HEK293 (cell line): ENCODE results near the gene TNFRSF18.
A peak's percentile ranks its signal among the peaks of the same experiment; 100 is the strongest.

Experiments
- CTCF ChIA-PET: fragments of 350-600 bp; formaldehyde crosslinking; extraction: SDS; loops from one replicate; lab custom pipeline; 2021; ENCODE audit warnings: antibody characterized with exemption; lab: Yijun Ruan, JAX
- POLR2A ChIA-PET: fragments of 300-600 bp; formaldehyde crosslinking; extraction: SDS; loops from one replicate; lab custom pipeline; 2020; ENCODE audit warnings: antibody characterized with exemption, inconsistent platforms; lab: Yijun Ruan, JAX
- H3K27ac ChIP-seq: fragments of 200-500 bp; sonication (Bioruptor generic); 2 replicates; pipeline ENCODE4 v1.5.1; 2014; ENCODE audit warnings: low read depth, low read length, control low read depth, inconsistent platforms; ENCODE audit errors: extremely low read depth
- H3K36me3 ChIP-seq, 2 experiments: fragments of 200-500 bp in 1 of 2; sonication (Bioruptor generic) in 1 of 2; 1 replicate in 1 of 2; 2 replicates in 1 of 2; pipeline ENCODE4 v1.5.1; 2014 to 2017; ENCODE audit warnings: inconsistent platforms in 2 of 2, low read length in 2 of 2; ENCODE audit not compliant: control insufficient read depth in 2 of 2, insufficient read depth in 1 of 2
- H3K4me1 ChIP-seq: fragments of 200-500 bp; sonication (Bioruptor generic); 2 replicates; pipeline ENCODE4 v1.5.1; 2014; ENCODE audit warnings: mild to moderate bottlenecking, low read length, inconsistent platforms; ENCODE audit not compliant: control insufficient read depth, insufficient read depth
- H3K4me3 ChIP-seq: 2 replicates; pipeline ENCODE4 v1.5.1; 2011; ENCODE audit warnings: low read depth, mild to moderate bottlenecking, control low read depth, low read length, moderate library complexity
- H3K9me3 ChIP-seq: fragments of 200-500 bp; sonication (Bioruptor generic); 2 replicates; pipeline ENCODE4 v1.5.1; 2014; ENCODE audit warnings: low read depth, low read length, inconsistent platforms; ENCODE audit not compliant: control insufficient read depth, insufficient read depth
- BCL11B ChIP-seq: fragments of 450-650 bp; formaldehyde crosslinking; IDR thresholded peaks from 2 replicates; pipeline ENCODE4 v1.5.1; 2016; ENCODE audit warnings: low read depth, missing biosample characterization, missing genetic modification characterization
- GFI1B ChIP-seq: fragments of 450-650 bp; formaldehyde crosslinking; IDR thresholded peaks from 2 replicates; pipeline ENCODE4 v1.5.1; 2016; ENCODE audit warnings: missing biosample characterization, missing genetic modification characterization
- GLIS1 ChIP-seq: fragments of 450-650 bp; formaldehyde crosslinking; IDR thresholded peaks from 2 replicates; pipeline ENCODE4 v1.5.1; 2016; ENCODE audit warnings: missing biosample characterization, missing genetic modification characterization
- GLIS2 ChIP-seq: fragments of 450-650 bp; formaldehyde crosslinking; IDR thresholded peaks from 2 replicates; pipeline ENCODE4 v1.5.1; 2016; ENCODE audit warnings: missing biosample characterization, missing genetic modification characterization
- ZBTB48 ChIP-seq: fragments of 450-650 bp; formaldehyde crosslinking; IDR thresholded peaks from 2 replicates; pipeline ENCODE4 v1.5.1; 2016; ENCODE audit warnings: missing biosample characterization, missing genetic modification characterization
- ZIC2 ChIP-seq: fragments of 450-650 bp; formaldehyde crosslinking; IDR thresholded peaks from 2 replicates; pipeline ENCODE4 v1.5.1; 2016; ENCODE audit warnings: missing biosample characterization, missing genetic modification characterization
- ZNF335 ChIP-seq: fragments of 450-650 bp; formaldehyde crosslinking; conservative IDR thresholded peaks from 2 replicates; pipeline ENCODE4 v1.5.1; 2016; ENCODE audit warnings: missing biosample characterization, missing genetic modification characterization
- ZNF433 ChIP-seq: fragments of 450-650 bp; formaldehyde crosslinking; IDR thresholded peaks from 2 replicates; pipeline ENCODE4 v1.5.1; 2016; ENCODE audit warnings: missing biosample characterization, missing genetic modification characterization, low read depth
- ZNF514 ChIP-seq: fragments of 450-650 bp; formaldehyde crosslinking; IDR thresholded peaks from 2 replicates; pipeline ENCODE4 v1.5.1; 2016; ENCODE audit warnings: missing biosample characterization, missing genetic modification characterization
- ZNF670 ChIP-seq: fragments of 450-650 bp; formaldehyde crosslinking; IDR thresholded peaks from 2 replicates; pipeline ENCODE4 v1.5.1; 2016; ENCODE audit warnings: missing biosample characterization, missing genetic modification characterization, low read depth
- ZSCAN16 ChIP-seq: fragments of 450-650 bp; formaldehyde crosslinking; IDR thresholded peaks from 2 replicates; pipeline ENCODE4 v1.5.1; 2016; ENCODE audit warnings: missing biosample characterization, missing genetic modification characterization
- TF ChIP-seq, protein P1 (sequence below): fragments of 450-650 bp; formaldehyde crosslinking; IDR thresholded peaks from 2 replicates; pipeline ENCODE4 v1.5.1; 2016; ENCODE audit warnings: missing biosample characterization, missing genetic modification characterization
- TF ChIP-seq, protein P2 (sequence below): fragments of 450-650 bp; formaldehyde crosslinking; IDR thresholded peaks from 2 replicates; pipeline ENCODE4 v1.5.0; 2017; ENCODE audit warnings: missing biosample characterization, missing genetic modification characterization, borderline replicate concordance
- TF ChIP-seq, protein P3 (sequence below): fragments of 450-650 bp; formaldehyde crosslinking; IDR thresholded peaks from 2 replicates; pipeline ENCODE4 v1.5.1; 2016; ENCODE audit warnings: missing biosample characterization, missing genetic modification characterization

TNFRSF18 gene

DNA sequence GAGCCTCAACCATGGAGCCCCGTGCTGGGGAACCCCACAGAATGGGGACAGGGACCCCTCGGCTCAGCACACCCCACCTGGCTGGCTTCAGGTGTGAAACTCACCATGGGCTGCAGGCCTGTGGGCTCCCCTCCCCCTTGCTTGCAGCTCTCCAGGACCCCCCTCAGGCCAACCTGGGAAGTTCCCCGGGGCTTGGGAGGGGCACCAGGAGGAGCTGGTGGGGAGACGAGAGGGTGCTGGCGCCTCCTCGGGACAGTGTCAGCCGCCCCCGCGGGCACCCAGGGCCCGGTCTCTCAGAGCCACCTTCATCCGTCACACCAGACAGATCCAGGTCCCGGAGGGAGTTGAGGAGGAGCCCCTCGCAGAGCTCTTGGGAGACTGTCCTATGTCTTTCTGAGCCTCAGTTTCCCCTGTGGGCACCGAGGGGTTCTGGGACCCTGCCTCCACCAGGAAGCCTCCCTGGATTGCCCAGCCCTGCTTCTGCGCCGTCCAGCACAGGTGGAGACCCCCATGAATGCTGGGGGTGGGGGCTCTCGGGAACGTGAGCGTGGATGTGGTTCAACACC lies 657 bp upstream of the TNFRSF18 start:
- TF ChIP-seq ZNF670 (tag by site-specific recombination) (no peak), ZBTB48 (tag by site-specific recombination) (no peak), ZNF514 (tag by site-specific recombination) (no peak), GLIS2 (tag by site-specific recombination) (peak; percentile 69; the same call in 1 of the 2 replicates), GLIS1 (peak; percentile 24; the same call in 1 of the 2 replicates), ZNF433 (tag by site-specific recombination) (no peak), ZNF335 (tag by site-specific recombination) (no peak)
- TF ChIP-seq, protein P1, sequence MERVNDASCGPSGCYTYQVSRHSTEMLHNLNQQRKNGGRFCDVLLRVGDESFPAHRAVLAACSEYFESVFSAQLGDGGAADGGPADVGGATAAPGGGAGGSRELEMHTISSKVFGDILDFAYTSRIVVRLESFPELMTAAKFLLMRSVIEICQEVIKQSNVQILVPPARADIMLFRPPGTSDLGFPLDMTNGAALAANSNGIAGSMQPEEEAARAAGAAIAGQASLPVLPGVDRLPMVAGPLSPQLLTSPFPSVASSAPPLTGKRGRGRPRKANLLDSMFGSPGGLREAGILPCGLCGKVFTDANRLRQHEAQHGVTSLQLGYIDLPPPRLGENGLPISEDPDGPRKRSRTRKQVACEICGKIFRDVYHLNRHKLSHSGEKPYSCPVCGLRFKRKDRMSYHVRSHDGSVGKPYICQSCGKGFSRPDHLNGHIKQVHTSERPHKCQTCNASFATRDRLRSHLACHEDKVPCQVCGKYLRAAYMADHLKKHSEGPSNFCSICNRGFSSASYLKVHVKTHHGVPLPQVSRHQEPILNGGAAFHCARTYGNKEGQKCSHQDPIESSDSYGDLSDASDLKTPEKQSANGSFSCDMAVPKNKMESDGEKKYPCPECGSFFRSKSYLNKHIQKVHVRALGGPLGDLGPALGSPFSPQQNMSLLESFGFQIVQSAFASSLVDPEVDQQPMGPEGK (tag by site-specific recombination), result 0 out of 2 replicates have a peak, but pooled peaks have one; percentile 0
- TF ChIP-seq, all 188 proteins: peak for 3
- ChIA-PET POLR2A (interaction anchor here (1.9 kb wide), 1 partner anchor 24 kb away, joined by 5 read pairs; no protein-coding TSS in a partner anchor), CTCF (interaction anchor here (0.5 kb wide), 1 partner anchor 85 kb away, joined by 3 read pairs; no protein-coding TSS in a partner anchor)
- H3K27ac ChIP-seq, result no peak overlapping the region
- H3K4me1 ChIP-seq, result peaks cover 3% of the 10 kb centered on the region; the same call in 1 of the 2 replicates
- no peak overlapping the region for H3K4me3 ChIP-seq
- H3K9me3 ChIP-seq, result no peaks in the 10 kb centered on the region
- H3K36me3 ChIP-seq, result no peaks in the 10 kb centered on the region

DNA sequence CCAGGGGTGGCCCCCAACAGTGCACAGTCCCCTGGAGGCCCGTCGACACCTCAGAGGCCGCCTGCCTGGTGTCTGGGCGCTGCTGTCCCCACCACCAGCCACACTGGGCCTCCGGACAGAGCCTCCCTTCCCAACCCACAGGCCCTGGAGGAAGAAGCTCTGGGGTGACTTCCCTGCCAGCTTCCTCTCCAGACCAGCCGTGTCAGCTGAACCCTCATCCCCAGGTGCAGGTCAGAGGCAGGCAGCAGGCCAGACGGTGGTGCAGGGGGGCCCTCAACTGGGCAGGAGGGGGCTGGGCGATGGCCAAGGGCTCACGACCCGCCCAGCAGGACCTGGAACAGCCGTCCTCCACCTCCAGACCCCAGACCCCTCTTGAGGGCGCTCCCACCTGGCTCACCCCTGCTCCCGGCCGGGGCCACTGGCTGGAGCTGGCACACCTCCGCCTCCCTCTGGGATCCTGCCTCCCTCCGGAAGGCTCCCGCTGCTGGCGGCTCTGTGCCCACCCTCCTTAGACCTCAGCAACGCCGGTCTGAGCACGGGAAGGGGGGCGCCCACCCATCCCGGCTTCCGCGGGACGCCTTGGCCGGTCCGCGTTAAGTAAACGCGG lies 520 bp downstream of the TNFRSF18 start:
- POLR2A ChIA-PET, result interaction anchor here (0.6 kb wide), 1 partner anchor 140 kb away, joined by 3 read pairs; no protein-coding TSS in a partner anchor
- peak; percentile 15; the same call in 1 of the 2 replicates for TF ChIP-seq BCL11B (tag by site-specific recombination)
- TF ChIP-seq ZSCAN16 (tag by site-specific recombination), result no peak
- TF ChIP-seq, protein P2, sequence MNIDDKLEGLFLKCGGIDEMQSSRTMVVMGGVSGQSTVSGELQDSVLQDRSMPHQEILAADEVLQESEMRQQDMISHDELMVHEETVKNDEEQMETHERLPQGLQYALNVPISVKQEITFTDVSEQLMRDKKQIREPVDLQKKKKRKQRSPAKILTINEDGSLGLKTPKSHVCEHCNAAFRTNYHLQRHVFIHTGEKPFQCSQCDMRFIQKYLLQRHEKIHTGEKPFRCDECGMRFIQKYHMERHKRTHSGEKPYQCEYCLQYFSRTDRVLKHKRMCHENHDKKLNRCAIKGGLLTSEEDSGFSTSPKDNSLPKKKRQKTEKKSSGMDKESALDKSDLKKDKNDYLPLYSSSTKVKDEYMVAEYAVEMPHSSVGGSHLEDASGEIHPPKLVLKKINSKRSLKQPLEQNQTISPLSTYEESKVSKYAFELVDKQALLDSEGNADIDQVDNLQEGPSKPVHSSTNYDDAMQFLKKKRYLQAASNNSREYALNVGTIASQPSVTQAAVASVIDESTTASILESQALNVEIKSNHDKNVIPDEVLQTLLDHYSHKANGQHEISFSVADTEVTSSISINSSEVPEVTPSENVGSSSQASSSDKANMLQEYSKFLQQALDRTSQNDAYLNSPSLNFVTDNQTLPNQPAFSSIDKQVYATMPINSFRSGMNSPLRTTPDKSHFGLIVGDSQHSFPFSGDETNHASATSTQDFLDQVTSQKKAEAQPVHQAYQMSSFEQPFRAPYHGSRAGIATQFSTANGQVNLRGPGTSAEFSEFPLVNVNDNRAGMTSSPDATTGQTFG (tag by site-specific recombination), result no peak
- TF ChIP-seq ZIC2, result peak; percentile 72; the same call in 1 of the 2 replicates
- CTCF ChIA-PET, result no interaction called here
- Histone ChIP-seq H3K27ac (no peak overlapping the region), H3K4me3 (no peak overlapping the region), H3K9me3 (no peaks in the 10 kb centered on the region), H3K4me1 (peaks cover 3% of the 10 kb centered on the region; the same call in 1 of the 2 replicates), H3K36me3 (no peaks in the 10 kb centered on the region)

DNA sequence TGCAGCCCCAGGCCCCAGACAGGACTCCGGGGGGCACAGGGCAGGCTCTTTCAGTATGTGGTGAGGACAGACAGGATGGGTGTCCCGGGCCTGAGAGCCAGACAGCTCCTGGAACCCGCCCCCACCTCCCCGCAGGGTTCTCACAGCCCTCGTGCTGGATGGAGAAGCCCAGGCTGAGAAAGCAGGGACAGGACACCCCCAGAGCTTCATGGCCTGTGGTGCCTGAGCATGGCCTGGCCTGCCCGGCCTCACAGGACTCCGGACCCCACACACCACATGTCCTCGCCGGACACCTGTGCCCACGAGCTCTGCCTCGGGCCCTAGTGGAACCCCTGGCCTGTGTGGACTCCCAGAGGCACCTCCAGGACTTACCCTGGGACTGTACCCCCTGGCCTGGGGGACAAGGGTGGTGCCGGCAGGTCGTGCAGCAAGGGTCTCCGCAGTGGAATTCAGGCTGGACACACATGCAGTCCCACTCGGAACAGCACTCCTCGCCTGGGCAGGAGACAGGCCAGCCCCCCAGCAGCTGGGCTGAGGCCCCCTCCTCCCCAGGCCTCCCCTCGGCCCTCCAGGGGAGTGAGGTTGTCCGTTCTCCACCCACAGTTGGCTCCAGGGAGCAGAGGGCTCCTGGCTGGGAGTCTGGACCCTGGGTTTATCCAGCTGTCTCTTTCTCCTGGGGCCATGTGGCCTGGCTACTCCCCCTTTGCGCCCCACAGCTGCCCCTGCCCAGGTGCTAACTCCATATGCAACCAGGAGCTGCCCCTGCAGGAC lies 1.2 kb downstream of the TNFRSF18 start:
- ChIA-PET POLR2A (no interaction called here), CTCF (interaction anchor here (0.7 to 0.9 kb wide), 2 partner anchors 83 to 142 kb away, joined by 3 to 6 read pairs; no protein-coding TSS in a partner anchor)
- Histone ChIP-seq H3K4me3 (no peak overlapping the region), H3K36me3 (no peaks in the 10 kb centered on the region), H3K9me3 (no peaks in the 10 kb centered on the region), H3K27ac (no peak overlapping the region), H3K4me1 (peaks cover 3% of the 10 kb centered on the region; the same call in 1 of the 2 replicates)
- TF ChIP-seq GFI1B (tag by site-specific recombination) (no peak), GLIS2 (tag by site-specific recombination) (peak; percentile 71), GLIS1 (peak; percentile 96)
- TF ChIP-seq, protein P3, sequence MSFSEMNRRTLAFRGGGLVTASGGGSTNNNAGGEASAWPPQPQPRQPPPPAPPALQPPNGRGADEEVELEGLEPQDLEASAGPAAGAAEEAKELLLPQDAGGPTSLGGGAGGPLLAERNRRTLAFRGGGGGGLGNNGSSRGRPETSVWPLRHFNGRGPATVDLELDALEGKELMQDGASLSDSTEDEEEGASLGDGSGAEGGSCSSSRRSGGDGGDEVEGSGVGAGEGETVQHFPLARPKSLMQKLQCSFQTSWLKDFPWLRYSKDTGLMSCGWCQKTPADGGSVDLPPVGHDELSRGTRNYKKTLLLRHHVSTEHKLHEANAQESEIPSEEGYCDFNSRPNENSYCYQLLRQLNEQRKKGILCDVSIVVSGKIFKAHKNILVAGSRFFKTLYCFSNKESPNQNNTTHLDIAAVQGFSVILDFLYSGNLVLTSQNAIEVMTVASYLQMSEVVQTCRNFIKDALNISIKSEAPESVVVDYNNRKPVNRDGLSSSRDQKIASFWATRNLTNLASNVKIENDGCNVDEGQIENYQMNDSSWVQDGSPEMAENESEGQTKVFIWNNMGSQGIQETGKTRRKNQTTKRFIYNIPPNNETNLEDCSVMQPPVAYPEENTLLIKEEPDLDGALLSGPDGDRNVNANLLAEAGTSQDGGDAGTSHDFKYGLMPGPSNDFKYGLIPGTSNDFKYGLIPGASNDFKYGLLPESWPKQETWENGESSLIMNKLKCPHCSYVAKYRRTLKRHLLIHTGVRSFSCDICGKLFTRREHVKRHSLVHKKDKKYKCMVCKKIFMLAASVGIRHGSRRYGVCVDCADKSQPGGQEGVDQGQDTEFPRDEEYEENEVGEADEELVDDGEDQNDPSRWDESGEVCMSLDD, result 0 out of 2 replicates have a peak, but pooled peaks have one; percentile 29
